ENCODE data around the gene DOCK8. TPM values are rescaled to one million over a fixed set of nuclear protein-coding genes. Genes with fewer than 3 reads are reported as not detected.

Gene DOCK8
- total and polyA plus RNA-seq, 2 of the 13 experiments (the other 11 are each of a cell fraction or from before 2014, with no cell fraction given) = 0.28 to 0.38 TPM

GRCh38 chr9:506281-506680 is 291.6 kb downstream of the DOCK8 start:
- no peak for ATAC-seq
- ChIA-PET POLR2A (no interaction called here), CTCF (ENCODE audit: low intra/inter-chr PET ratio, low total read pairs) (no interaction called here)
- Histone ChIP-seq H3K79me2 (ENCODE audit: insufficient read depth, low read length) (no peaks in the 10 kb centered on the region), H3K4me3 (replicated peaks in 1 of 3; ENCODE audit: insufficient read depth in 1 of 3, low read depth in 2 of 3, low read length in 3 of 3) (no peak overlapping the region), H3K27me3 (ENCODE audit: control insufficient read depth in 1 of 2, insufficient read depth in 2 of 2, low read length in 2 of 2) (peaks cover 4 to 34% of the 10 kb centered on the region in 2 experiments; a peak in 3 of 5 replicates), H3K36me3 (replicated peaks in 1 of 2; ENCODE audit: control insufficient read depth in 1 of 2, insufficient read depth in 2 of 2, low read length in 2 of 2) (no peaks in the 10 kb centered on the region), H2AFZ (ENCODE audit: low read length) (no peak overlapping the region), H3K4me1 (ENCODE audit: insufficient read depth, low read length) (peaks cover 14% of the 10 kb centered on the region), H3K27ac (ENCODE audit: extremely low read length, insufficient read depth, low read length) (no peak overlapping the region), H3K9me3 (ENCODE audit: low read length) (no peaks in the 10 kb centered on the region), H3K4me2 (ENCODE audit: low read depth, low read length) (no peak overlapping the region), H4K20me1 (ENCODE audit: insufficient read depth, low read length) (peaks cover 4% of the 10 kb centered on the region; the same call in 1 of the 2 replicates), H3K9ac (ENCODE audit: insufficient read depth, low read depth, low read length) (no peak overlapping the region)
- intact Hi-C loops (cut with micrococcal nuclease; ENCODE audit: unreplicated experiment) = no loop called here
- BruUV-seq (replicated peaks) = no TSS peak
- in situ Hi-C loops (cut with HindIII; ENCODE audit: extremely low pct_ligation_motif_present, low pct_unique_long_range_greater_than_20kb) = no loop called here
- DNase-seq (ENCODE audit: low spot score) = no peak
- no peak for FAIRE-seq
- 89% methylated on average over 7 of the region's 7 CpGs for WGBS (ENCODE audit: low lambda C conversion rate)
- TF ChIP-seq REXO4 (CRISPR knock-in tag; IDR thresholded peaks at IDR 0.05; ENCODE audit: borderline replicate concordance) (no peak), KLF11 (CRISPR knock-in tag; IDR thresholded peaks at IDR 0.05) (no peak), ZSCAN20 (CRISPR knock-in tag; IDR thresholded peaks at IDR 0.05; ENCODE audit: borderline replicate concordance) (no peak), ZNF253 (CRISPR knock-in tag; IDR thresholded peaks at IDR 0.05; ENCODE audit: borderline replicate concordance) (no peak), ZNF710 (CRISPR knock-in tag; IDR thresholded peaks at IDR 0.05; ENCODE audit: borderline replicate concordance) (no peak), PHF20 (CRISPR knock-in tag; IDR thresholded peaks at IDR 0.05) (no peak), ZNF510 (CRISPR knock-in tag; IDR thresholded peaks at IDR 0.05; ENCODE audit: low read depth) (no peak), ZNF350 (CRISPR knock-in tag; IDR thresholded peaks at IDR 0.05; ENCODE audit: borderline replicate concordance, low read depth) (no peak), ISL2 (CRISPR knock-in tag; IDR thresholded peaks at IDR 0.05) (no peak)
